GM21390 (cell line): ENCODE measurements around the gene GDF11.
"Not testable (repeated sequence)": the region's sequence is repeated elsewhere in the genome, so short reads cannot be mapped to it uniquely, and the experiment has no call there.

ENCODE experiments used
- ATAC-seq: cut with Tn5 transposase; IDR thresholded peaks from one replicate; pipeline ENCODE4 v1.9.1; 2021; ENCODE audit not compliant: unreplicated experiment

GDF11 gene

DNA sequence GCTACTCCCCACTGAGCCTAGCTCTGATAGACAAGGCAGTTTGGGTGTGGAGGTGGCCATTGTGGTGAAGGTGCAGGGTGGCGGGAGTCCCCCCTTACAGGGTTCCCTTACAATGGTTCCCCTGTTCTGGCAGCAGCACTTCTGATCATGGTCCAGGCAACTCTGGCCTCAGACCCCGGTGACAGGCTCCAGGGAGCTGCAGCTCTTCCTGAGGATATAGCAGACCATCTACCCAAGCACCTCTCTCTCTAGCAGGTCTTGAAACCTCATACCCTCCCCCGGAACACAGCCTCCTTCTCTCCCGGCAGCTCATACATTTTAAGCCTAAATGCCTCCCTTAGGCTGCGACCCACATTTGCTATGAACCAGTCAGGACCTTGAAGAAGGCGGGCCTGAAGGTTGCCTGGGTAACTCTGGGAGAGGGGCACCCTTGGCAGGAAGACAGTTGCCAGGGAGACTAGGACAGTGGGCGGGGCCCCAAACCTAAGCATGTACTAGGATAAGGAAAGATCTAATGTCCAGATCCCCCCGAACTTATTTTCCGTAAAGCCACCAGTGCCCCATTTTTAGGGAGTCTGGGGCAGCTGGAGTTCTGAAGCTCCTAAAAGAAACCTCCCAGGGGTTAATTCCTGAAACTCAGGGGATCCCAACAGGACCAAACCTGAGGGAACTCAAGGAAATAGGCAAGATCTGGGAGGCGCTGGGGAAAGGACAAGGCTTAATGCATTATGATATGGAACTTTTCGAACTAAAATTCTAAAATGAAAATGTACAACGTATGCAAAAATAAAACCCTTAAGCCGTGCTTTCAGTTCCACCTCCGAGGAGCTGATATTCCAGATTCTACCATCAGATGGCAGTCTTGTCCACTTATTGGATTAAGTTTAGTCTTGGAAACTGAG, 4.5 kb upstream of the GDF11 start:
- peak; percentile 84 for ATAC-seq

DNA sequence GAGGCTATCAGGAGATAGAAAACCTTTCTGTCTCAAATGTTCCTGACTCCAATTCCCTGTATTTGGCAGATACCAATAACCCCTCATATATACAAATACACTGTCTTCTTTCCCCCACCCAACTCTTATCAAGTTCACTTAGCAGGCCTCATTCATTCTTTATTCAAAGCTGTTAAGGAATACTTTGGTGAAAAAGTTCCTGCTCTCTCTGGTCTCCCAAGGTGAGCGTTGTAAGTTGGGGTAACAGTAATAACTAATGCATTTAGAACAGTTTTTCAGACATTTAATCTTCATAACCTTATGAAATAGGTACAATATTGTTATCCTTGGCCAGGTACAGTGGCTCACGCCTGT, 3.9 kb upstream of the GDF11 start:
- no peak for ATAC-seq

GRCh38 chr12:55741931-55742680, 816 bp upstream of the GDF11 start:
- ATAC-seq: no peak

DNA sequence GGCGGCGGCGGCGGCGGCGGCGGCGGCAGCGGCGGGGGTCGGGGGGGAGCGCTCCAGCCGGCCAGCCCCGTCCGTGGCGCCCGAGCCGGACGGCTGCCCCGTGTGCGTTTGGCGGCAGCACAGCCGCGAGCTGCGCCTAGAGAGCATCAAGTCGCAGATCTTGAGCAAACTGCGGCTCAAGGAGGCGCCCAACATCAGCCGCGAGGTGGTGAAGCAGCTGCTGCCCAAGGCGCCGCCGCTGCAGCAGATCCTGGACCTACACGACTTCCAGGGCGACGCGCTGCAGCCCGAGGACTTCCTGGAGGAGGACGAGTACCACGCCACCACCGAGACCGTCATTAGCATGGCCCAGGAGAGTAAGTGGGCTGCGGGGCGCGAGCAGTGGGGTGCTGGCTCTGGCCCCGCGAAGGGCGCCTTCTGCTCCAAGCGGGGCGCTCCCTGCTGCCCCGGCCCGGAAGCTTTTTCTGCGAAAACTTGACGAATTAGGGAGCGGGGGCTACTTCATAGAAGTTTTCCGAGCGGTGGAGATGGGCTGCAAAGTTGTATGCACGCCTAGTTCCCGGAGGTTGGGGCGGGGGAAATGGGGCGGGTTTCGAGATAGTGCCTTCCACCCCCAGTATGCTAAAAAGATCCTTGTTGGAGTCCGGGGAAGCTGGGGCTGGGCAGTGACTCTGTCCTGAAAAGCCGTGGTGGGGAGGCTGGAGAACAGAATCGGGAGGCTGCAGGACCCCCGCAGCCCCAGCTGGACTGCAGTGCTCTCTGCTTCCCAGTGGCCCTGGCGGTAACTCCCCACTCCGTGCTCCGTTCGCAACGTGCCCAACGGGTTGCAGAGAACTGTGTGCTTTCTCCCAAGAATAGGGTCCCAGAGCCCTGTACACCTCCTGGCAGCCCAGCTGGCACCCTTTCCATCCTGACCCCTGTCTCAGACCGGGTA, 751 bp downstream of the GDF11 start:
- peak; percentile 60 for ATAC-seq

DNA sequence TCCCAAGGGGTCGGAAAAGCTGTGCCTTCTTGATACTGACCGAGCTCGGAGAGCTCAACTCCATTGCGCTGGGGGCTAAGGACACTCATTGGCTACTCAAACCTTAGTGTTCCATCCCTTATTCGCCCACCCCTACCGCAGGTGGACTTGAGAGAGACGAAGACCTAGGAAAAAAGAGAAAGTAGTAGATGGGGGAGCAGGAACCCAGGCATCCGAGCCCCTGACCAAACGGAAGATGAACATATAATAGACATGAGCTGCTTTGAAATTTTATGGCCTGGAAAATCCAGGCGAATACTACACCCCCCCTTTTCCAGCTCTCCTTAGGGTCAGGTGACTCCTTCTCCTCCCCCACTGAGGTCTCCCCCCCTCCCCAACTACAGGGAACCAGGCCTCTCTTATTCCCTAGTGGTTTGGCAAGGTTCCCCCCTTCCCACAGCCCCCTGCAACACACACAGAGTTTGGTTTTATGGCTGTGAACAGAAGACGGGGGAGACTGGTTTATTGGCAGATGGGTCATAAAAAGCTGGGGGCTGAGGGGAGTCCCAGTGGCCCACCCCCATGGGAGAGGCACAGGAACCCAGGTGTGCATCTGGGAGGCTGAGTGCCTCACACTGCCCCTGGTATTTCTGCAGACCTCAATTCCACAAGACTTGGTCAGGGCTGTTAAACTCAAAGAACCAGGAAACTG, 1.6 kb downstream of the GDF11 start:
- no peak for ATAC-seq

GRCh38 chr12:55745361-55746173, 2.6 kb downstream of the GDF11 start:
- no peak for ATAC-seq

GRCh38 chr12:55746174-55746912, 3.4 kb downstream of the GDF11 start:
- no peak for ATAC-seq

DNA sequence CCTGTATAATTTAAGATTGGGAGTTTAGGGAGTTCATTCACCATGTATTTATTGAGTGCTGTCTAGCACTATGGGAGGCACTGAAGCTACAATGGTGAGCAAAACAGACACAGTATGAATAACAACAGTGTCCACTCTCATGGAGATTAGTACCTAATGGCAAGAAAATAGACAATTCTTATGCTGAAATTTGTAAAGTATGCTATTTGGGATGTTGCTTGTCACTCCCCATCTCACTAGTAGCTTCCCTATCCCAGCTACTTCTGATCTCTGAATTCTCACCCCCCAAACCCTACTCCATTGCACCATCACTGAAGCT, 4.0 kb downstream of the GDF11 start:
- ATAC-seq: no peak

DNA sequence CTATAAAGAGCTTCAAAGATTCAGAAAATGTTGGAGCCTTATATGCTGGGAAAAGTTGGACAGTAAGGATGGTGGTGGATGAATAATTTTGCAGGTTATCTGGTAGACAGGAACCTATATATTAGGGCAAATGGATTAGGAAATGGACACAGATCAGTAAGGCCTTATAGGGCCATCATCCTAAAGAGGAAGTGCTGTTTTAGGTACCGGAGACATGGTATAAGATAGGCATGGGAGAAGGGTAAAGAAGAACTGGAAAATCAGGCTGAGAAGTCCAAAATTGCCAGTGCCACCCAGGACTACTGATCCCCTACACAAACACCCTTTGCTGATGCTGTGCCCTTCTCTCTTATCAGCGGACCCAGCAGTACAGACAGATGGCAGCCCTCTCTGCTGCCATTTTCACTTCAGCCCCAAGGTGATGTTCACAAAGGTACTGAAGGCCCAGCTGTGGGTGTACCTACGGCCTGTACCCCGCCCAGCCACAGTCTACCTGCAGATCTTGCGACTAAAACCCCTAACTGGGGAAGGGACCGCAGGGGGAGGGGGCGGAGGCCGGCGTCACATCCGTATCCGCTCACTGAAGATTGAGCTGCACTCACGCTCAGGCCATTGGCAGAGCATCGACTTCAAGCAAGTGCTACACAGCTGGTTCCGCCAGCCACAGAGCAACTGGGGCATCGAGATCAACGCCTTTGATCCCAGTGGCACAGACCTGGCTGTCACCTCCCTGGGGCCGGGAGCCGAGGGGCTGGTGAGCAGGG, 5.5 kb downstream of the GDF11 start:
- no peak for ATAC-seq

DNA sequence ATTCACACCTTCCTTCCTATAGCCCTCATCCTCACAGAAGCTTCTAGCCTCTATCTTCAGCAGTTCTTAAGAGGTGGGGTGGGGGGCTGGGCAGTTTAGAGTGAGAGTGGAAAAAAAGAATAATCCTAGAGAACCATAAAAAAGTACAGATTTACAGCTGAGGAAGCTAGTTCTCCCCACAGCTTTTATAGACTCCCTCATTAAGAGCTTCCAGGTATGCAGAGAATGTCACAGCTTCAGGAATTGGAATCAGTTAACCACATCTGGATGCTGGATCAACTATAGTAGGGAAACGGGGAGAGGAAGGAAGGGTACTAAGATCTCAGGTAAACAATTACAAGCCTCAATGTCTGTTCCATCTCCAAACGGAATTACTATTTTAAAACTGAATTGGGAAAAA, 12.3 kb downstream of the GDF11 start:
- no peak for ATAC-seq

DNA sequence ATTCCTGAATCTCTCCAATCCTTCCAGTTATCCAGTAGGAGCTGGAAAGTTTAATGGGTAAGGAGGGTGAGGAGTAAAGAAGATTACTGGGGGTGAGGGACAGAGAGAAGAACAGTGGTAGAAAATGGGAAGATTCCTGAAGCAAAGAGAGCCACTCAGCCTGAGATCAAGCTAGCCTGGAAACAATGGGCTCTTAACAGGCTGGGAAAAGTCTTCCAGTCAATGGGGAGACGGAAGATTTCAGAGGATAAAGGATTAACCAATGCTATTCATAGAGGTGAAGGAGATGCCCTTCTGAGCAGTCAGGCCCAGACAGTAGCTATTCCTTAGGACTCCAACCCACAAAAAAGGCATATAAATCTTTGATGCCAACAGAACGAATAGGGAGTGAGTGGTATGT, 14.8 kb downstream of the GDF11 start:
- no peak for ATAC-seq

DNA sequence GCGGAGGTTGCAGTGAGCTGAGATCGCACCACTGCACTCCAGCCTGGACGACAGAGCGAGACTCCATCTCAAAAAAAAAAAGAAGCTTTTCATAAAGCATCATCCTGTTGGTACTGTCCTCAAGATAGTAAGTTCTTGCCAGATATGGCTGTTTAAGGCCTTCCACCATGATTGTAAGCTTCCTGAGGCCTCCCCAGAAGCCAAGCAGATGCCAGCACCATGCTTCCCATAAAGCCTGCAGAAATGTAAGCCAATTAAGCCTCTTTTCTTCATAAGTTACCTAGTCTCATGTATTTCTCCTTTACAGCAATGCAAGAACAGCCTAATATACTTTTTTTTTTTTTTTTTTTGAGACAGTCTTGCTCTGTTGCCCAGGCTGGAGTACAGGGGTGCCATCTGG, 15.7 kb downstream of the GDF11 start:
- not testable (repeated sequence) for ATAC-seq

DNA sequence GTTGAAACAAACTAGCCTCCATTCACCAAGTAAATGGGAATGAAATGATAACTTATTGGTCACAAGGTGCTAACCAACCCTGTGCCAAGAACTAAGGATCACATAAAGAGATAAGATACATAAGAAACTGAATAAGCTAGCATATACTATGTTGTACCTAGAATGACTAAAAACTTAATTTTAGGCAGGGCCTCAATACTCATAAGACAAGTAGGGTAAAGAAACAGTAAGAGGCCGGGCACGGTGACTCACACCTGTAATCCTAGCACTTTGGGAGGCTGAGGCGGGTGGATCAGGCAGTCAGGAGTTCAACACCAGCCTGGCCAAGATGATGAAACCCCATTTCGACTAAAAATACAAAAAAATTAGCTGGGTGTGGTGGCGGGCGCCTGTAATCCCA, 17.7 kb downstream of the GDF11 start:
- ATAC-seq: no peak

DNA sequence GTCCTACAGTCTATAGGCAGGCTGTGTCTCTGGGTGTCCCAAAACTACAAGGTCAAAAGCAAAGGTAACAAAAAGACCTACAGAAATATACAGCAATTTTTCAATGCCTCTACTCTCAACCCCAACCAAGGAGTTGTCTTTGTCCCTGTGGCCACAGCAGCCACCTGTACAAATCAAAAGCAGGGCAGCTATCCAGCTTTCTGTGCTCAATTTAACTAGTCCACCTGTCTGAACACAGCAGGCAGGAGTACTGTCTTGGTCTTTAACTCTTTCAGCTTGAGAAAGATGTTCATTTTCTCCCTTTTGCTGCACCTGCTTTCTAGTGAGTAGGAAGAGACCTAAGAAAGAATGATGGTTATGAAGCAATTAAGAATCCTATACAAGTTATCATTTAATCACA, 19.7 kb downstream of the GDF11 start:
- ATAC-seq: no peak

- no peak for ATAC-seq
Observed at GRCh38 chr12:55765736-55766290, 22.9 kb downstream of the GDF11 start.

GRCh38 chr12:55767156-55767555, 24.2 kb downstream of the GDF11 start:
- ATAC-seq: no peak

DNA sequence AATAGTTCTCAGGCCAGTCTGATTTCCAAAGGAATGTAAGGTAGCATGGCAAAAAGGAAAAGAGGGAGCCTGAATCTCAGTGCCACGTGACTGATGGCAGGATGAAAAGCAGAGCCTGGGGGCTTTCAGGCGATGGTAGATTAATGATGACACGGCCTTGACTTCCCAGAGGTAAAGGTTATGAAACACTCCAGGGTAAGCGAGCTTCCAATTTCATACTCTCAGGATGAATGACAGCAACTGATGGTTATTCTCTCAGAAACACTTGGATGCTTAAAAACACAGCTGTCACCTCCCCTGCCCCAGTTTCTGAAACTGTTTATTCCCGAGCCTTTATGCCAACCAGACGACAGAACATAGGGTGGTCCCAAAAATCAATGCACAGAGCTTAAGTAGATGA, 28.8 kb downstream of the GDF11 start:
- no peak for ATAC-seq

- ATAC-seq: no peak
Observed at GRCh38 chr12:55777856-55778255, 34.9 kb downstream of the GDF11 start.
